Measurements from ENCODE around the gene HDAC4.

DNA sequence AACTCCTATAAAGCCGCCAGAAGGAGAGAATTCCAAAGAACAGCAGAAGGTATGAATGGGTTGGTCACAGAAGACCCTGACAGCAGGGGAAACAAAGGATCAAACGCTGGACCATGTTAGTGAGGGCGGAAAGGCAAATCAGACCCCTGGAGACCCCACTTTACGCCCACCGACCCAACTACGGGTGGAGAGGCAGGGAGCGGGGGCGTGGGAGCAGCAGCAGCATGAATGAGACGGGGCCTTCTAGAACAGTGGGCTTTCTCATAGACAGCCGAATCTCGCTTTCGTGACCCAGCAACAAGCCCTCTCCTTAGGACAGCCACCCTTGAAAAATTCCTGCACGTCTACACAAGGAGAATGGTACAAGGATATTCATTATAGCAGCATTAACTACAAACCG lies 191.0 kb downstream of the HDAC4 start:
- TF ChIP-seq, protein P1, sequence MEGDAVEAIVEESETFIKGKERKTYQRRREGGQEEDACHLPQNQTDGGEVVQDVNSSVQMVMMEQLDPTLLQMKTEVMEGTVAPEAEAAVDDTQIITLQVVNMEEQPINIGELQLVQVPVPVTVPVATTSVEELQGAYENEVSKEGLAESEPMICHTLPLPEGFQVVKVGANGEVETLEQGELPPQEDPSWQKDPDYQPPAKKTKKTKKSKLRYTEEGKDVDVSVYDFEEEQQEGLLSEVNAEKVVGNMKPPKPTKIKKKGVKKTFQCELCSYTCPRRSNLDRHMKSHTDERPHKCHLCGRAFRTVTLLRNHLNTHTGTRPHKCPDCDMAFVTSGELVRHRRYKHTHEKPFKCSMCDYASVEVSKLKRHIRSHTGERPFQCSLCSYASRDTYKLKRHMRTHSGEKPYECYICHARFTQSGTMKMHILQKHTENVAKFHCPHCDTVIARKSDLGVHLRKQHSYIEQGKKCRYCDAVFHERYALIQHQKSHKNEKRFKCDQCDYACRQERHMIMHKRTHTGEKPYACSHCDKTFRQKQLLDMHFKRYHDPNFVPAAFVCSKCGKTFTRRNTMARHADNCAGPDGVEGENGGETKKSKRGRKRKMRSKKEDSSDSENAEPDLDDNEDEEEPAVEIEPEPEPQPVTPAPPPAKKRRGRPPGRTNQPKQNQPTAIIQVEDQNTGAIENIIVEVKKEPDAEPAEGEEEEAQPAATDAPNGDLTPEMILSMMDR (optimal IDR thresholded peaks at IDR 0.05 in 1 of 3, IDR thresholded peaks at IDR 0.05 in 1 of 3, conservative IDR thresholded peaks at IDR 0.05 in 1 of 3; ENCODE audit: extremely low read depth in 1 of 3, insufficient read depth in 2 of 3, low read length in 3 of 3), result no peak
- no peak for TF ChIP-seq EZH2 (IDR thresholded peaks at IDR 0.05; ENCODE audit: low read length)
